ENCODE data around the gene INPP1. TPM values are rescaled to one million over a fixed set of nuclear protein-coding genes. Genes with fewer than 3 reads are reported as not detected.

INPP1 gene
- total RNA-seq, 1 donor from 2014 or later: 11.3 TPM

DNA sequence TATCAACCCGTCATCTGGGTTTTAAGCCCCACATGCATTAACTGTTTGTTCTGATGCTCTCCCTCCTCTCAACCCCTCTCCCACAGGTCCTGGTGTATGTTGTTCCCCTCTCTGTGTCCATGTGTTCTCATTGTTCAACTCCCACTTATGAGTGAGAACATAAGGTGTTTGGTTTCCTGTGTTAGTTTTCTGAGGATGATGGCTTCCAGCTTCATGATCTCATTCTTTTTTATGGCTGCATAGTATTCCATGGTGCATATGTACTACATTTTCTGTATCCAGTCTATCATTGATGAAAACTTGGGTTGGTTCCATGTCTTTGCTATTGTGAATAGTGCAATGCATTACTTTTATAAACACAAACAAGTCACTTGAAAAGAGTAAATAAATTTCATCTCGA is 7.0 kb upstream of the INPP1 start:
- TF ChIP-seq EZH2 (IDR thresholded peaks at IDR 0.05; ENCODE audit: insufficient read depth, low read length): no peak
- TF ChIP-seq, protein P1, sequence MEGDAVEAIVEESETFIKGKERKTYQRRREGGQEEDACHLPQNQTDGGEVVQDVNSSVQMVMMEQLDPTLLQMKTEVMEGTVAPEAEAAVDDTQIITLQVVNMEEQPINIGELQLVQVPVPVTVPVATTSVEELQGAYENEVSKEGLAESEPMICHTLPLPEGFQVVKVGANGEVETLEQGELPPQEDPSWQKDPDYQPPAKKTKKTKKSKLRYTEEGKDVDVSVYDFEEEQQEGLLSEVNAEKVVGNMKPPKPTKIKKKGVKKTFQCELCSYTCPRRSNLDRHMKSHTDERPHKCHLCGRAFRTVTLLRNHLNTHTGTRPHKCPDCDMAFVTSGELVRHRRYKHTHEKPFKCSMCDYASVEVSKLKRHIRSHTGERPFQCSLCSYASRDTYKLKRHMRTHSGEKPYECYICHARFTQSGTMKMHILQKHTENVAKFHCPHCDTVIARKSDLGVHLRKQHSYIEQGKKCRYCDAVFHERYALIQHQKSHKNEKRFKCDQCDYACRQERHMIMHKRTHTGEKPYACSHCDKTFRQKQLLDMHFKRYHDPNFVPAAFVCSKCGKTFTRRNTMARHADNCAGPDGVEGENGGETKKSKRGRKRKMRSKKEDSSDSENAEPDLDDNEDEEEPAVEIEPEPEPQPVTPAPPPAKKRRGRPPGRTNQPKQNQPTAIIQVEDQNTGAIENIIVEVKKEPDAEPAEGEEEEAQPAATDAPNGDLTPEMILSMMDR (IDR thresholded peaks at IDR 0.05; ENCODE audit: insufficient read depth, low read depth, low read length): no peak
- Mint-ChIP-seq H3K36me3 (ENCODE audit: low read depth, unreplicated experiment) (no peaks in the 10 kb centered on the region), H3K27me3 (ENCODE audit: low read depth, unreplicated experiment) (no peaks in the 10 kb centered on the region), H3K27ac (ENCODE audit: unreplicated experiment) (no peak overlapping the region), H3K4me3 (ENCODE audit: unreplicated experiment) (no peak overlapping the region), H3K9me3 (ENCODE audit: unreplicated experiment) (no peaks in the 10 kb centered on the region), H3K4me1 (ENCODE audit: low read depth, unreplicated experiment) (peaks cover 9% of the 10 kb centered on the region)
- Histone ChIP-seq H3K36me3 (ENCODE audit: insufficient read depth, low read length) (no peaks in the 10 kb centered on the region), H3K27ac (ENCODE audit: low read depth, low read length) (no peak overlapping the region), H3K9ac (ENCODE audit: low read length) (no peak overlapping the region), H4K20me1 (ENCODE audit: insufficient read depth, low read length) (no peaks in the 10 kb centered on the region), H2AFZ (ENCODE audit: low read depth, low read length) (no peak overlapping the region), H3K79me2 (ENCODE audit: insufficient read depth, low read length) (no peaks in the 10 kb centered on the region), H3K4me1 (ENCODE audit: insufficient read depth, low read length) (no peaks in the 10 kb centered on the region), H3K4me3 (ENCODE audit: insufficient read depth, low read depth, low read length) (no peak overlapping the region), H3K4me2 (ENCODE audit: low read length) (no peak overlapping the region), H3K9me3 (ENCODE audit: insufficient read depth, low read depth, low read length) (no peaks in the 10 kb centered on the region), H3K27me3 (ENCODE audit: insufficient read depth, low read length) (no peaks in the 10 kb centered on the region)
- no peak for DNase-seq (ENCODE audit: low read depth)
- FAIRE-seq: no peak

- DNase-seq (ENCODE audit: low read depth): no peak
- Histone ChIP-seq H3K27me3 (ENCODE audit: insufficient read depth, low read length) (no peaks in the 10 kb centered on the region), H3K4me1 (ENCODE audit: insufficient read depth, low read length) (no peaks in the 10 kb centered on the region), H3K36me3 (ENCODE audit: insufficient read depth, low read length) (no peaks in the 10 kb centered on the region), H3K9me3 (ENCODE audit: insufficient read depth, low read depth, low read length) (no peaks in the 10 kb centered on the region), H3K9ac (ENCODE audit: low read length) (no peak overlapping the region), H2AFZ (ENCODE audit: low read depth, low read length) (no peak overlapping the region), H3K4me3 (ENCODE audit: insufficient read depth, low read depth, low read length) (no peak overlapping the region), H4K20me1 (ENCODE audit: insufficient read depth, low read length) (no peaks in the 10 kb centered on the region), H3K79me2 (ENCODE audit: insufficient read depth, low read length) (no peaks in the 10 kb centered on the region), H3K27ac (ENCODE audit: low read depth, low read length) (no peak overlapping the region), H3K4me2 (ENCODE audit: low read length) (no peak overlapping the region)
- Mint-ChIP-seq H3K27me3 (ENCODE audit: low read depth, unreplicated experiment) (no peaks in the 10 kb centered on the region), H3K4me3 (ENCODE audit: unreplicated experiment) (no peak overlapping the region), H3K9me3 (ENCODE audit: unreplicated experiment) (no peaks in the 10 kb centered on the region), H3K36me3 (ENCODE audit: low read depth, unreplicated experiment) (no peaks in the 10 kb centered on the region), H3K4me1 (ENCODE audit: low read depth, unreplicated experiment) (peaks cover 9% of the 10 kb centered on the region), H3K27ac (ENCODE audit: unreplicated experiment) (no peak overlapping the region)
- TF ChIP-seq, protein P1 (IDR thresholded peaks at IDR 0.05; ENCODE audit: insufficient read depth, low read depth, low read length): no peak
- TF ChIP-seq EZH2 (IDR thresholded peaks at IDR 0.05; ENCODE audit: insufficient read depth, low read length): no peak
- no peak for FAIRE-seq
These were observed 4.9 kb upstream of the INPP1 start for GRCh38 chr2:190338453-190338852.

GRCh38 chr2:190339394-190339793 is 4.0 kb upstream of the INPP1 start:
- Mint-ChIP-seq H3K27ac (ENCODE audit: unreplicated experiment) (no peak overlapping the region), H3K36me3 (ENCODE audit: low read depth, unreplicated experiment) (no peaks in the 10 kb centered on the region), H3K4me1 (ENCODE audit: low read depth, unreplicated experiment) (peaks cover 9% of the 10 kb centered on the region), H3K27me3 (ENCODE audit: low read depth, unreplicated experiment) (no peaks in the 10 kb centered on the region), H3K9me3 (ENCODE audit: unreplicated experiment) (no peaks in the 10 kb centered on the region), H3K4me3 (ENCODE audit: unreplicated experiment) (no peak overlapping the region)
- Histone ChIP-seq H2AFZ (ENCODE audit: low read depth, low read length) (no peak overlapping the region), H3K27ac (ENCODE audit: low read depth, low read length) (no peak overlapping the region), H3K9me3 (ENCODE audit: insufficient read depth, low read depth, low read length) (no peaks in the 10 kb centered on the region), H3K4me2 (ENCODE audit: low read length) (no peak overlapping the region), H4K20me1 (ENCODE audit: insufficient read depth, low read length) (no peaks in the 10 kb centered on the region), H3K27me3 (ENCODE audit: insufficient read depth, low read length) (no peaks in the 10 kb centered on the region), H3K4me1 (ENCODE audit: insufficient read depth, low read length) (no peaks in the 10 kb centered on the region), H3K9ac (ENCODE audit: low read length) (no peak overlapping the region), H3K36me3 (ENCODE audit: insufficient read depth, low read length) (no peaks in the 10 kb centered on the region), H3K79me2 (ENCODE audit: insufficient read depth, low read length) (no peaks in the 10 kb centered on the region), H3K4me3 (ENCODE audit: insufficient read depth, low read depth, low read length) (no peak overlapping the region)
- FAIRE-seq (no peak), DNase-seq (ENCODE audit: low read depth) (no peak)
- TF ChIP-seq, protein P1 (IDR thresholded peaks at IDR 0.05; ENCODE audit: insufficient read depth, low read depth, low read length): no peak
- no peak for TF ChIP-seq EZH2 (IDR thresholded peaks at IDR 0.05; ENCODE audit: insufficient read depth, low read length)
